ENCODE results near the gene IL22RA1.

Gene IL22RA1

GRCh38 chr1:24142546-24143534 lies at the start of gene IL22RA1:
TSS of gene IL22RA1 (minus strand) at chr1:24143140. CDS start at chr1:24143082, 58 bp downstream.
- H3K27ac ChIP-seq = no peak within 1 kb of the TSS

GRCh38 chr1:24191860-24192259 lies 48.9 kb upstream of the IL22RA1 start:
- no peak overlapping the region for H3K27ac ChIP-seq
- TF ChIP-seq CTCF (IDR thresholded peaks at IDR 0.05) (no peak), ZFX (IDR thresholded peaks at IDR 0.05; ENCODE audit: borderline replicate concordance) (no peak)

More at GRCh38 chr1:24142546-24143534, at the start of gene IL22RA1:
- TF ChIP-seq ZFX (IDR thresholded peaks at IDR 0.05; ENCODE audit: borderline replicate concordance) (no peak), CTCF (IDR thresholded peaks at IDR 0.05) (no peak)

- H3K27ac ChIP-seq = no peak overlapping the region
- TF ChIP-seq CTCF (IDR thresholded peaks at IDR 0.05) (no peak), ZFX (IDR thresholded peaks at IDR 0.05; ENCODE audit: borderline replicate concordance) (no peak)
These were observed 48.1 kb upstream of the IL22RA1 start for GRCh38 chr1:24190983-24191461.

GRCh38 chr1:24189528-24189927 lies 46.6 kb upstream of the IL22RA1 start:
- no peak overlapping the region for H3K27ac ChIP-seq
- TF ChIP-seq CTCF (IDR thresholded peaks at IDR 0.05) = no peak

GRCh38 chr1:24186993-24187790 lies 44.3 kb upstream of the IL22RA1 start, which contains the start of gene IFNLR1:
TSS of gene IFNLR1 (minus strand) at chr1:24187289. CDS start at chr1:24187248, 41 bp downstream.
- H3K27ac ChIP-seq = peak within 1 kb of the TSS; percentile 71
- TF ChIP-seq CTCF (IDR thresholded peaks at IDR 0.05) (no peak), ZFX (IDR thresholded peaks at IDR 0.05; ENCODE audit: borderline replicate concordance) (no peak)

- TF ChIP-seq CTCF (IDR thresholded peaks at IDR 0.05) (no peak), ZFX (IDR thresholded peaks at IDR 0.05; ENCODE audit: borderline replicate concordance) (no peak)
- H3K27ac ChIP-seq = peak overlapping the region; percentile 71
These were observed 43.7 kb upstream of the IL22RA1 start for GRCh38 chr1:24186711-24186992.

All from 22Rv1 (cell line).